HFFc6 (cell line): Measurements from ENCODE around the gene MEG3. TPM values are rescaled to one million over a fixed set of nuclear protein-coding genes. Genes with fewer than 3 reads are reported as not detected.

ENCODE experiments used
- DNase-seq: peaks from one replicate; pipeline ENCODE4 v3.0.0-alpha.2; 2018
- H3K27ac Mint-ChIP-seq: 2 replicates; pipeline ENCODE4 v1.8.0; 2020; ENCODE audit warnings: mild to moderate bottlenecking, mixed read lengths
- H3K27me3 Mint-ChIP-seq: 2 replicates; pipeline ENCODE4 v1.8.0; 2021; ENCODE audit warnings: mild to moderate bottlenecking, moderate library complexity, mixed read lengths; ENCODE audit not compliant: insufficient read depth
- H3K36me3 Mint-ChIP-seq: 2 replicates; pipeline ENCODE4 v1.8.0; 2021; ENCODE audit warnings: low read depth, mixed read lengths
- H3K4me1 Mint-ChIP-seq: 2 replicates; pipeline ENCODE4 v1.8.0; 2020; ENCODE audit warnings: low read depth, mixed read lengths
- H3K4me3 Mint-ChIP-seq: 2 replicates; pipeline ENCODE4 v1.8.0; 2020; ENCODE audit warnings: mild to moderate bottlenecking, moderate library complexity, mixed read lengths
- H3K9me3 Mint-ChIP-seq: 2 replicates; pipeline ENCODE4 v1.8.0; 2020; ENCODE audit warnings: mild to moderate bottlenecking, mixed read lengths
- total RNA-seq, 6 experiments: library from RNA; stranded (reverse); fragmentation: NEBNext Ultra II Directional; extraction: Animal tissue kit (Norgen Biotek cat#: 25700); gene quantifications; 2 replicates in 1 of 6; 3 replicates in 5 of 6; pipeline ENCODE4 v1.2.3, GENCODE V29; 2021
- TF ChIP-seq, protein P1 (sequence below): fragments of 200-600 bp; sonication (generic); IDR thresholded peaks from 2 replicates; pipeline ENCODE4 v1.5.0; 2021; ENCODE audit warnings: antibody characterized with exemption, mild to moderate bottlenecking

The MEG3 gene
- total RNA-seq, 6 experiments from 2014 or later, result 151 to 262 (median 250) TPM

DNA sequence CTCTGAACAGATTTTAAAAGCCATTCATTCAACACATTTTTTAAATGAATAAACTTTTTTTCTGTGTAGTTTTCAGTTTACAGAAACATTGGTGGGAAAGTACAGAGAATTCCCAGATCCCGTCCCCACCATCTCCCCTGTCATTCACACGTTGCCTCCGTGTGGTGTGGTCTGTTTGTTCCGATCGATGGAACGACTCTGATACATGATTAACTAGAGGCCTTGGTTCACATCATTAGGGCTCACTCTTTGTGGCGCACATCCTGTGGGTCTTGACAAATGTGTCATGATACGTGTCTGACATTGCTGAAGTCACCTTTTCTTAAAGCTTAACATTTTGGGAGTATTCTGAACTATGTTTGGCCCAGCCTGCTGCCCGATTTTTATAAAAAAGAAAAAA lies 18.5 kb downstream of the MEG3 start:
- peak overlapping the region; percentile 11 for H3K27ac Mint-ChIP-seq
- H3K4me3 Mint-ChIP-seq, result no peak overlapping the region
- H3K27me3 Mint-ChIP-seq, result peaks cover 18% of the 10 kb centered on the region
- H3K36me3 Mint-ChIP-seq, result peaks cover 13% of the 10 kb centered on the region
- H3K9me3 Mint-ChIP-seq, result no peaks in the 10 kb centered on the region
- peaks cover 33% of the 10 kb centered on the region for H3K4me1 Mint-ChIP-seq
- DNase-seq, result no peak
- TF ChIP-seq, protein P1, sequence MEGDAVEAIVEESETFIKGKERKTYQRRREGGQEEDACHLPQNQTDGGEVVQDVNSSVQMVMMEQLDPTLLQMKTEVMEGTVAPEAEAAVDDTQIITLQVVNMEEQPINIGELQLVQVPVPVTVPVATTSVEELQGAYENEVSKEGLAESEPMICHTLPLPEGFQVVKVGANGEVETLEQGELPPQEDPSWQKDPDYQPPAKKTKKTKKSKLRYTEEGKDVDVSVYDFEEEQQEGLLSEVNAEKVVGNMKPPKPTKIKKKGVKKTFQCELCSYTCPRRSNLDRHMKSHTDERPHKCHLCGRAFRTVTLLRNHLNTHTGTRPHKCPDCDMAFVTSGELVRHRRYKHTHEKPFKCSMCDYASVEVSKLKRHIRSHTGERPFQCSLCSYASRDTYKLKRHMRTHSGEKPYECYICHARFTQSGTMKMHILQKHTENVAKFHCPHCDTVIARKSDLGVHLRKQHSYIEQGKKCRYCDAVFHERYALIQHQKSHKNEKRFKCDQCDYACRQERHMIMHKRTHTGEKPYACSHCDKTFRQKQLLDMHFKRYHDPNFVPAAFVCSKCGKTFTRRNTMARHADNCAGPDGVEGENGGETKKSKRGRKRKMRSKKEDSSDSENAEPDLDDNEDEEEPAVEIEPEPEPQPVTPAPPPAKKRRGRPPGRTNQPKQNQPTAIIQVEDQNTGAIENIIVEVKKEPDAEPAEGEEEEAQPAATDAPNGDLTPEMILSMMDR, result no peak

GRCh38 chr14:100844846-100845245 lies 18.9 kb downstream of the MEG3 start:
- Mint-ChIP-seq H3K27ac (peak overlapping the region; percentile 11; the same call in 1 of the 2 replicates), H3K27me3 (peaks cover 15% of the 10 kb centered on the region), H3K9me3 (no peaks in the 10 kb centered on the region), H3K36me3 (peaks cover 13% of the 10 kb centered on the region), H3K4me3 (no peak overlapping the region), H3K4me1 (peaks cover 33% of the 10 kb centered on the region)
- no peak for DNase-seq
- TF ChIP-seq, protein P1, result no peak

DNA sequence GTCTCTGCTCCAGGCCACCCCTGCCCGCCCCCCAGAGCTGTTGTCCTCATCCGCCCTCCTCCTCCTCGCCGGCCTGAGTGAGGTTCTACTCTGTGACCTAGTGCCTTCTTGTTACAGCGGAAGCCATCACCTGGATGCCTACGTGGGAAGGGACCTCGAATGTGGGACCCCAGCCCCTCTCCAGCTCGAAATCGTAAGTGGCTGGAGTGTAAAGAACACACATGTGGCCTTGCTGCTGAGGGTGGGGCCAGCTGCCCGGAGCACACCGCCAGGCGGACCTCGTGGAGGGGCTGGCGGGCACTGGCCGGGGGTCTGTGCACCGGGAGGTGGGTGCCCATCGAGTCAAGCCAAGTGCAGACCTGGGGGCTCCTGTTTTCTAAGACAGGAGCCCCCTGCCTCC lies 19.4 kb downstream of the MEG3 start:
- Mint-ChIP-seq H3K9me3 (no peaks in the 10 kb centered on the region), H3K27ac (no peak overlapping the region), H3K27me3 (peaks cover 12% of the 10 kb centered on the region), H3K4me1 (peaks cover 32% of the 10 kb centered on the region), H3K36me3 (peaks cover 13% of the 10 kb centered on the region), H3K4me3 (no peak overlapping the region)
- no peak for DNase-seq
- TF ChIP-seq, protein P1, result no peak

- no peak overlapping the region for H3K4me3 Mint-ChIP-seq
- peaks cover 12% of the 10 kb centered on the region for H3K27me3 Mint-ChIP-seq
- H3K36me3 Mint-ChIP-seq, result peaks cover 9% of the 10 kb centered on the region
- no peaks in the 10 kb centered on the region for H3K9me3 Mint-ChIP-seq
- H3K4me1 Mint-ChIP-seq, result peaks cover 32% of the 10 kb centered on the region
- H3K27ac Mint-ChIP-seq, result no peak overlapping the region
- TF ChIP-seq, protein P1, result no peak
- peak; percentile 24 for DNase-seq
Measured at GRCh38 chr14:100846309-100846859, 20.5 kb downstream of the MEG3 start.

DNA sequence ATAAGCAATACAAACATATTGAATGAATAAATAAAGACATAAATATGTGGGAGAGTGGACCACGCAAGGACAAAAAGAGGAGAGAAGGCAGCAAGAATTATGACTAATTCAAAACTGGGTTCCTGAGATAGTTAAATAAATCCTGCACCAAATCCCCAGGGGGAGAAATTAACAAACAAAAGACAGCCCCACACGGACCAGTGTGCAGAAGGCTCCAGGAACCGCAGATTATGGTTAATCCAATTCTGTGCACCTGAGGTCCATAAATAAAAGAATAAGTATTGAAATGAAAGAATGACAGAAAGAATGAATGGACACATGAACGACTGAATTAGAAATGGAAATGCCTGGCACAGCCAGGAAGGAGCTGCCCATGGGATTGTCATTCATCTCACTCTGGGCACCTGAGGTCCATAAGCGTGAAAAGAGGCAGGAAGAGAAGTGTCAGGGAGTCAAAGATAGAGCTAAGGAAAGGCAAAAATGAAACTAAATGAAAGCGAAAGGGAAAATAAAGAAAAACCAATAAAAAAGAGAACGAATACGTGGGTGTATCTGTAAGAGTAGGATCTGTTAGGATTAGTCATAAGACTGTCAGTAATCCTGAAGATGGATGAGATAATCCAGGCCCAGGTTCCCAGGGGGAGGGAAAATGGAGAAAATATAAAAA lies 23.3 kb downstream of the MEG3 start:
- H3K27ac Mint-ChIP-seq, result no peak overlapping the region
- H3K4me3 Mint-ChIP-seq, result no peak overlapping the region
- H3K9me3 Mint-ChIP-seq, result no peaks in the 10 kb centered on the region
- peaks cover 15% of the 10 kb centered on the region for H3K4me1 Mint-ChIP-seq
- H3K36me3 Mint-ChIP-seq, result peaks cover 4% of the 10 kb centered on the region; the same call in 1 of the 2 replicates
- TF ChIP-seq, protein P1, result no peak
- H3K27me3 Mint-ChIP-seq, result peaks cover 11% of the 10 kb centered on the region
- DNase-seq, result no peak
